Measurements from ENCODE around the gene WNT9A. TPM values are rescaled to one million over a fixed set of nuclear protein-coding genes. Genes with fewer than 3 reads are reported as not detected.

The WNT9A gene
- total RNA-seq, 1 experiment from 2014 or later = 1.5 TPM

- Mint-ChIP-seq H3K36me3 (no peaks in the 10 kb centered on the region), H3K4me3 (no peak overlapping the region), H3K9me3 (no peaks in the 10 kb centered on the region), H3K27ac (no peak overlapping the region), H3K4me1 (peaks cover 4% of the 10 kb centered on the region), H3K27me3 (ENCODE audit: low read depth) (no peaks in the 10 kb centered on the region)
- POLR2A ChIA-PET = no interaction called here
- CTCF ChIA-PET = interaction anchor here (0.8 to 1.8 kb wide), 7 partner anchors 12 to 180 kb away, joined by 3 to 5 read pairs (median 3); no protein-coding TSS in a partner anchor
- TF ChIP-seq ZNF138 (CRISPR knock-in tag; conservative IDR thresholded peaks at IDR 0.05) (no peak), FOXJ3 (CRISPR knock-in tag; IDR thresholded peaks at IDR 0.05; ENCODE audit: borderline replicate concordance) (no peak), AFF4 (CRISPR knock-in tag; IDR thresholded peaks at IDR 0.05; ENCODE audit: borderline replicate concordance) (no peak)
- DNase-seq (ENCODE audit: low spot score) (peak; percentile 52), ATAC-seq (peak; percentile 11)
Observed at GRCh38 chr1:227941509-227942020, 6.2 kb downstream of the WNT9A start.

DNA sequence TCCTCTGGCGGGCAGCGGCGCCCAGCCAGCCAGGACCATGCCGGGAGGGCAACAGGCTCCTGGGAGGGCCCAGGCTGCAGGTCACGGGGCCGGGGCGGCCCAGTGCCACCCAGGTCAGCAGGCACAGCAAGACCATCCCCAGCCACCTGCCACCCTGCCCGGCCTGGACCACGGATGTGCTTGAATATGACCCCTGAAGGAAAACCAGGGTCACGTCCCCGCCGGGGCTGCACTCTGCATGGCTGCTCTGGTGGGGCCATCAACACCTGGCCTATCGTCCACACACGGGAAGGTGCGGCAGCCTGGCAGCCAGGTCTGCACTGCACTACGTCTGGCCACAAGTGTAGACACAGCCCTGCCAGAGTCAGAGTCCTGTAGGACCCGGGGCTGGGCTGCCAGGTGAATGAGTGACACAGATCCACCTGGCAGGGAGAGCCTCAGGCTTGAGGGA, 6.9 kb downstream of the WNT9A start:
- Mint-ChIP-seq H3K27ac (no peak overlapping the region), H3K9me3 (no peaks in the 10 kb centered on the region), H3K36me3 (no peaks in the 10 kb centered on the region), H3K4me3 (no peak overlapping the region), H3K4me1 (peaks cover 1% of the 10 kb centered on the region), H3K27me3 (ENCODE audit: low read depth) (no peaks in the 10 kb centered on the region)
- no peak for ATAC-seq
- no peak for DNase-seq (ENCODE audit: low spot score)
- CTCF ChIA-PET = interaction anchor here (1.2 to 2.3 kb wide), 2 partner anchors 13 kb away, joined by 5 to 8 read pairs; no protein-coding TSS in a partner anchor
- POLR2A ChIA-PET = no interaction called here
- TF ChIP-seq STAT6 (CRISPR knock-in tag; conservative IDR thresholded peaks at IDR 0.05; ENCODE audit: low read depth) (no peak), MXD4 (CRISPR knock-in tag; IDR thresholded peaks at IDR 0.05; ENCODE audit: borderline replicate concordance) (no peak), ZMAT4 (CRISPR knock-in tag; IDR thresholded peaks at IDR 0.05) (no peak), MAX (CRISPR knock-in tag; IDR thresholded peaks at IDR 0.05) (no peak), SMAD3 (CRISPR knock-in tag; IDR thresholded peaks at IDR 0.05; ENCODE audit: borderline replicate concordance) (no peak), CREM (CRISPR knock-in tag; IDR thresholded peaks at IDR 0.05) (no peak), ZNF396 (CRISPR knock-in tag; IDR thresholded peaks at IDR 0.05; ENCODE audit: borderline replicate concordance) (no peak), ZBTB21 (CRISPR knock-in tag; IDR thresholded peaks at IDR 0.05; ENCODE audit: borderline replicate concordance) (no peak), ZNF121 (CRISPR knock-in tag; IDR thresholded peaks at IDR 0.05) (no peak), ZNF423 (CRISPR knock-in tag; IDR thresholded peaks at IDR 0.05) (no peak), TP53 (CRISPR knock-in tag; IDR thresholded peaks at IDR 0.05) (no peak), ZNF219 (CRISPR knock-in tag; IDR thresholded peaks at IDR 0.05; ENCODE audit: borderline replicate concordance) (no peak), ATF1 (CRISPR knock-in tag; IDR thresholded peaks at IDR 0.05) (no peak), ZNF232 (CRISPR knock-in tag; IDR thresholded peaks at IDR 0.05) (no peak), NFYB (CRISPR knock-in tag; conservative IDR thresholded peaks at IDR 0.05; ENCODE audit: low read depth) (no peak), TEAD4 (CRISPR knock-in tag; IDR thresholded peaks at IDR 0.05) (no peak), NR1H2 (CRISPR knock-in tag; IDR thresholded peaks at IDR 0.05) (no peak), E2F4 (CRISPR knock-in tag; IDR thresholded peaks at IDR 0.05; ENCODE audit: borderline replicate concordance, low read depth) (no peak)
- TF ChIP-seq, protein P1, sequence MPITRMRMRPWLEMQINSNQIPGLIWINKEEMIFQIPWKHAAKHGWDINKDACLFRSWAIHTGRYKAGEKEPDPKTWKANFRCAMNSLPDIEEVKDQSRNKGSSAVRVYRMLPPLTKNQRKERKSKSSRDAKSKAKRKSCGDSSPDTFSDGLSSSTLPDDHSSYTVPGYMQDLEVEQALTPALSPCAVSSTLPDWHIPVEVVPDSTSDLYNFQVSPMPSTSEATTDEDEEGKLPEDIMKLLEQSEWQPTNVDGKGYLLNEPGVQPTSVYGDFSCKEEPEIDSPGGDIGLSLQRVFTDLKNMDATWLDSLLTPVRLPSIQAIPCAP (CRISPR knock-in tag; IDR thresholded peaks at IDR 0.05) = no peak
- TF ChIP-seq, protein P2, sequence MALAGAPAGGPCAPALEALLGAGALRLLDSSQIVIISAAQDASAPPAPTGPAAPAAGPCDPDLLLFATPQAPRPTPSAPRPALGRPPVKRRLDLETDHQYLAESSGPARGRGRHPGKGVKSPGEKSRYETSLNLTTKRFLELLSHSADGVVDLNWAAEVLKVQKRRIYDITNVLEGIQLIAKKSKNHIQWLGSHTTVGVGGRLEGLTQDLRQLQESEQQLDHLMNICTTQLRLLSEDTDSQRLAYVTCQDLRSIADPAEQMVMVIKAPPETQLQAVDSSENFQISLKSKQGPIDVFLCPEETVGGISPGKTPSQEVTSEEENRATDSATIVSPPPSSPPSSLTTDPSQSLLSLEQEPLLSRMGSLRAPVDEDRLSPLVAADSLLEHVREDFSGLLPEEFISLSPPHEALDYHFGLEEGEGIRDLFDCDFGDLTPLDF (CRISPR knock-in tag; IDR thresholded peaks at IDR 0.05) = no peak
